Upper lobe of left lung (tissue), 4 donors: ENCODE data around the gene MFSD12.

ENCODE experiments used
- CTCF ChIP-seq, 6 experiments: fragments of 450-650 bp in 4 of 6; fragments of 200-600 bp in 2 of 6; sonication (generic) in 2 of 6; IDR thresholded peaks; one replicate each; pipeline ENCODE4 v1.5.1; 2016 to 2019; ENCODE audit warnings: antibody characterized with exemption in 6 of 6
- EP300 ChIP-seq, 4 donors: sonication (generic); formaldehyde crosslinking; IDR thresholded peaks; one replicate each; pipeline ENCODE4 v1.5.1; 2017; ENCODE audit warnings: antibody characterized with exemption in 4 of 4, control low read depth in 2 of 4
- POLR2A ChIP-seq, 4 donors: fragments of 450-650 bp; IDR thresholded peaks; one replicate each; pipeline ENCODE4 v1.5.1; 2016 to 2017; ENCODE audit warnings: antibody characterized with exemption in 4 of 4, mild to moderate bottlenecking in 2 of 4
- POLR2AphosphoS5 ChIP-seq, 2 donors: sonication (generic); formaldehyde crosslinking; IDR thresholded peaks; one replicate each; pipeline ENCODE4 v1.5.1; 2017; ENCODE audit warnings: antibody characterized with exemption in 2 of 2

GRCh38 chr19:3504735-3505134, 52.7 kb downstream of the MFSD12 start:
- TF ChIP-seq CTCF (IDR thresholded peaks at IDR 0.05): no peak
- TF ChIP-seq POLR2A (IDR thresholded peaks at IDR 0.05): no peak
- no peak for TF ChIP-seq POLR2AphosphoS5 (IDR thresholded peaks at IDR 0.05)
- no peak for TF ChIP-seq EP300 (IDR thresholded peaks at IDR 0.05)
